Mucosa of descending colon (tissue), 3 donors: ENCODE data around the gene PCDHA3. TPM values are rescaled to one million over a fixed set of nuclear protein-coding genes. Genes with fewer than 3 reads are reported as not detected.
"Not testable (repeated sequence)": the region's sequence is repeated elsewhere in the genome, so short reads cannot be mapped to it uniquely, and the experiment has no call there.

ENCODE experiments used
- ATAC-seq: fragments of 200-7000 bp; cut with Tn5 transposase; one replicate; pipeline ENCODE4 v1.9.1; 2020; ENCODE audit warnings: mild to moderate bottlenecking, moderate library complexity
- DNase-seq, 3 donors: peaks; one replicate each; pipeline ENCODE4 v3.0.0-alpha.2; 2020
- H3K36me3 ChIP-seq: fragments of 200-600 bp; one replicate; pipeline ENCODE4 v1.8.0; 2021; ENCODE audit warnings: low read depth, mild to moderate bottlenecking
- H3K4me1 ChIP-seq: fragments of 200-600 bp; one replicate; pipeline ENCODE4 v1.8.0; 2021; ENCODE audit warnings: low read depth, mild to moderate bottlenecking
- H3K4me3 ChIP-seq: fragments of 200-600 bp; one replicate; pipeline ENCODE4 v1.8.0; 2021; ENCODE audit warnings: mild to moderate bottlenecking
- H3K9me3 ChIP-seq: fragments of 200-600 bp; one replicate; pipeline ENCODE4 v1.8.0; 2021; ENCODE audit warnings: mild to moderate bottlenecking
- CTCF ChIP-seq: fragments of 200-600 bp; IDR thresholded peaks from one replicate; pipeline ENCODE4 v1.8.0; 2022; ENCODE audit warnings: antibody characterized with exemption, mild to moderate bottlenecking
- intact Hi-C, 2 donors: fragments of 100-400 bp; cut with DNase I in 1 of 2; cut with micrococcal nuclease in 1 of 2; formaldehyde crosslinking; loops; one replicate each; pipeline versions ENCODE4 v1.11.0 to v1.11.1; 2022; cut with DNase I, micrococcal nuclease
- total RNA-seq, 3 donors: library from RNA; stranded (reverse); fragmentation: NEBNext Ultra II Directional in 2 of 3; extraction: Animal tissue kit (Norgen Biotek cat#: 25700) in 2 of 3; gene quantifications; one replicate each; pipeline versions ENCODE4 v1.2.1 to v1.2.4, GENCODE V29; 2021 to 2023
- donor health status: DM: no; HTN: no; CAD: no; lungs with moderate emphysema.
- donor health status: DM: no; HTN: no; CAD: no.
- donor health status: DM: no; HTN: yes; CAD: no.

The PCDHA3 gene
- total RNA-seq, 3 donors from 2014 or later = 0.06 to 1.3 TPM; not detected in 1

GRCh38 chr5:140828362-140828737 lies 27.5 kb downstream of the PCDHA3 start:
- TF ChIP-seq CTCF = no peak
- intact Hi-C loops = no loop called here
- Histone ChIP-seq H3K4me3 (no peak overlapping the region), H3K36me3 (no peaks in the 10 kb centered on the region), H3K9me3 (peaks cover 39% of the 10 kb centered on the region), H3K4me1 (no peaks in the 10 kb centered on the region)
- no peak for DNase-seq
- ATAC-seq = no peak

- peaks cover 43% of the 10 kb centered on the region for H3K9me3 ChIP-seq
- H3K4me1 ChIP-seq, intact Hi-C loops, ATAC-seq, H3K4me3 ChIP-seq, H3K36me3 ChIP-seq, DNase-seq: not testable (repeated sequence)
Observed at GRCh38 chr5:140829511-140830501, 28.9 kb downstream of the PCDHA3 start.

DNA sequence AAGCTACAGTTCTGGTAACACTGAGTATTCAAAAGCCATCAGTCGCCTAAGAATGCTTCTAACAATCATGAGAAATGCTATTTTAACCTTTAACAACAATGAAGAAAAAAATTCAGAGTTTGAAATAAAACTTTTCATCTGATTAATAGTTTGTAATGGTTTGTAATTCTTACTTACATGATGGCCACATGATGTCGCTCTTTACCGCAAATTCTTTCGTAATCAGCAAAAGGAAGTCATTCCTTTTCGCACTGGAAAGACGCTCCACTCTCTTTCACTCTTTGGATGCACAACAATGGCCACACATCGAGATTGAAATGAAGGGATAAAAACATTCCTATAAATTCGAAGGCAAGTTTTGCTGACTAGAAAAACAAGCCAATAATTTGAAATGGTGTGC lies 33.1 kb downstream of the PCDHA3 start, which contains the start of gene PCDHA7:
Gene PCDHA7, plus strand, starts transcription at position 277 of the 400 bp plus-strand sequence. Its CDS starts 115 bp downstream, at position 392.
- H3K9me3 ChIP-seq = peaks cover 42% of the 10 kb centered on the region
- no peak for ATAC-seq
- no peaks in the 10 kb centered on the region for H3K4me1 ChIP-seq
- no peaks in the 10 kb centered on the region for H3K36me3 ChIP-seq
- no peak for DNase-seq
- TF ChIP-seq CTCF = no peak
- intact Hi-C loops = no loop called here
- H3K4me3 ChIP-seq = no peak within 1 kb of the TSS

DNA sequence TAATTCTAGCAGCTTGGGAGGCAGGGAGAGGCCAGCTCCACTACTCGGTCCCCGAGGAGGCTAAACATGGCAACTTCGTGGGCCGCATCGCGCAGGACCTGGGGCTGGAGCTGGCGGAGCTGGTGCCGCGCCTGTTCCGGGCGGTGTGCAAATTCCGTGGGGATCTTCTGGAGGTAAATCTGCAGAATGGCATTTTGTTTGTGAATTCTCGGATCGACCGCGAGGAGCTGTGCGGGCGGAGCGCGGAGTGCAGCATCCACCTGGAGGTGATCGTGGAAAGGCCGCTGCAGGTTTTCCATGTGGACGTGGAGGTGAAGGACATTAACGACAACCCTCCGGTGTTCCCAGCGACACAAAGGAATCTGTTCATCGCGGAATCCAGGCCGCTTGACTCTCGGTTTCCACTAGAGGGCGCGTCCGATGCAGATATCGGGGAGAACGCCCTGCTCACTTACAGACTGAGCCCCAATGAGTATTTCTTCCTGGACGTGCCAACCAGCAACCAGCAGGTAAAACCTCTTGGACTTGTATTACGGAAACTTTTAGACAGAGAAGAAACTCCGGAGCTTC lies 33.7 kb downstream of the PCDHA3 start:
- ATAC-seq, H3K4me1 ChIP-seq, intact Hi-C loops: not testable (repeated sequence)

GRCh38 chr5:140835622-140836510 lies 35.0 kb downstream of the PCDHA3 start:
- Histone ChIP-seq H3K4me1 (no peaks in the 10 kb centered on the region), H3K36me3 (no peaks in the 10 kb centered on the region), H3K4me3 (no peak overlapping the region), H3K9me3 (peaks cover 24% of the 10 kb centered on the region)
- DNase-seq = no peak
- TF ChIP-seq CTCF = no peak
- intact Hi-C loops = no loop called here
- ATAC-seq = no peak

More for the DNA sequence above, 33.7 kb downstream of the PCDHA3 start:
- H3K36me3 ChIP-seq, H3K4me3 ChIP-seq: not testable (repeated sequence)
- H3K9me3 ChIP-seq = peaks cover 36% of the 10 kb centered on the region
- peak in 1 of 3 donors; percentile 33 for DNase-seq
